KBM-7 (cell line): Measurements from ENCODE around the gene SDHA.

Source experiments
- DNase-seq: peaks from one replicate; pipeline ENCODE4 v3.0.0-alpha.2; 2015
- in situ Hi-C: fragments of 300-500 bp; cut with MboI; formaldehyde crosslinking; loops from 2 replicates; pipeline ENCODE4 v1.14.3; 2020; ENCODE audit warnings: low sequenced_read_pairs, low pct_unique_long_range_greater_than_20kb, mixed read lengths

SDHA gene

GRCh38 chr5:184471-184870 is 33.6 kb upstream of the SDHA start:
- in situ Hi-C loops: no loop called here
- DNase-seq: no peak

GRCh38 chr5:185095-186070 is 32.7 kb upstream of the SDHA start:
- no peak for DNase-seq
- in situ Hi-C loops: no loop called here

GRCh38 chr5:186091-187041 is 31.8 kb upstream of the SDHA start:
- no peak for DNase-seq
- in situ Hi-C loops: no loop called here

GRCh38 chr5:187042-187431 is 31.1 kb upstream of the SDHA start:
- in situ Hi-C loops: no loop called here

GRCh38 chr5:187617-188451 is 30.3 kb upstream of the SDHA start:
- in situ Hi-C loops: no loop called here
- DNase-seq: no peak

More at GRCh38 chr5:187042-187431, 31.1 kb upstream of the SDHA start:
- DNase-seq: no peak

GRCh38 chr5:188488-189481 is 29.3 kb upstream of the SDHA start:
- in situ Hi-C loops: no loop called here
- peak; percentile 85 for DNase-seq

- in situ Hi-C loops: no loop called here
- DNase-seq: no peak
Measured at GRCh38 chr5:189486-189885, 28.6 kb upstream of the SDHA start.

- in situ Hi-C loops: no loop called here
- DNase-seq: no peak
Measured at GRCh38 chr5:189976-190365, 28.1 kb upstream of the SDHA start.

GRCh38 chr5:190366-191035 is 27.6 kb upstream of the SDHA start:
- in situ Hi-C loops: no loop called here
- DNase-seq: no peak

GRCh38 chr5:191036-191948 is 26.8 kb upstream of the SDHA start, which contains the start of gene LRRC14B:
LRRC14B (plus strand) TSS chr5:191495; CDS start chr5:191539, 44 bp downstream.
- in situ Hi-C loops: no loop called here
- DNase-seq: no peak

GRCh38 chr5:191949-192690 is 26.0 kb upstream of the SDHA start:
- no peak for DNase-seq

GRCh38 chr5:192691-192969 is 25.5 kb upstream of the SDHA start:
- in situ Hi-C loops: no loop called here
- no peak for DNase-seq

More at GRCh38 chr5:191949-192690, 26.0 kb upstream of the SDHA start:
- in situ Hi-C loops: no loop called here

GRCh38 chr5:192970-193831 is 24.9 kb upstream of the SDHA start:
- in situ Hi-C loops: no loop called here
- no peak for DNase-seq

- in situ Hi-C loops: no loop called here
- no peak for DNase-seq
Measured at GRCh38 chr5:194102-194501, 24.0 kb upstream of the SDHA start.

- in situ Hi-C loops: no loop called here
Measured at GRCh38 chr5:194603-195209, 23.4 kb upstream of the SDHA start.

More at GRCh38 chr5:194603-195209, 23.4 kb upstream of the SDHA start:
- DNase-seq: no peak
